Ovary (tissue), 9 donors: ENCODE measurements around the gene ARHGEF1. TPM values are rescaled to one million over a fixed set of nuclear protein-coding genes. Genes with fewer than 3 reads are reported as not detected.
A peak's percentile ranks its signal among the peaks of the same experiment; 100 is the strongest.

ENCODE experiments used
- DNase-seq, 5 donors: peaks; one replicate each; pipeline ENCODE4 v3.0.0-alpha.2; 2019 to 2020
- H3K27ac ChIP-seq, 2 donors: fragments of 200-600 bp; one replicate each; pipeline versions ENCODE4 v1.5.1 to v1.8.0; 2019 to 2022
- H3K27me3 ChIP-seq: fragments of 200-600 bp; one replicate; pipeline ENCODE4 v1.8.0; 2022
- H3K36me3 ChIP-seq: fragments of 200-600 bp; sonication (generic); one replicate; pipeline ENCODE4 v1.5.1; 2019
- H3K4me1 ChIP-seq: one replicate; pipeline ENCODE4 v1.8.1; 2013; ENCODE audit warnings: mild to moderate bottlenecking, moderate library complexity; ENCODE audit not compliant: insufficient read depth
- H3K4me3 ChIP-seq: fragments of 200-600 bp; sonication (generic); one replicate; pipeline ENCODE4 v1.5.1; 2017
- H3K9me3 ChIP-seq, 2 donors: fragments of 200-600 bp in 1 of 2; sonication (generic) in 1 of 2; one replicate each; pipeline versions ENCODE4 v1.5.1 to v1.8.1; 2013 to 2019; ENCODE audit warnings: mild to moderate bottlenecking in 1 of 2, moderate library complexity in 1 of 2
- CTCF ChIP-seq, 3 donors: fragments of 450-650 bp in 2 of 3; fragments of 200-600 bp in 1 of 3; IDR thresholded peaks; one replicate each; pipeline versions ENCODE4 v1.5.1 to v1.8.0; 2016 to 2022; ENCODE audit warnings: antibody characterized with exemption in 3 of 3, mild to moderate bottlenecking in 1 of 3
- EP300 ChIP-seq: sonication (generic); formaldehyde crosslinking; IDR thresholded peaks from one replicate; pipeline ENCODE4 v1.6.1; 2017; ENCODE audit warnings: antibody characterized with exemption
- POLR2A ChIP-seq: fragments of 450-650 bp; IDR thresholded peaks from one replicate; pipeline ENCODE4 v1.6.1; 2017; ENCODE audit warnings: antibody characterized with exemption, mild to moderate bottlenecking, moderate library complexity
- WGBS, 3 donors: extraction: QIAGEN DNeasy Blood & Tissue Kit in 1 of 3; methylation state at CpG; one replicate each; pipeline versions ENCODE4 v1.1.5 to v1.1.7; 2013 to 2017; 5-methylcytosine and 5-hydroxymethylcytosine counted together
- intact Hi-C, 4 donors: fragments of 100-400 bp; cut with DNase I; formaldehyde crosslinking; loops; one replicate each; pipeline versions ENCODE4 v1.11.0 to v1.15.1; 2022 to 2023
- polyA plus RNA-seq, 2 donors: library from polyadenylated mRNA; stranded (reverse); fragments of 200-250 nt in 1 of 2; fragments of 350-450 nt in 1 of 2; fragmentation: Illumina TruSeq in 1 of 2; extraction: RNeasy Lipid Tissue Mini Kit (QIAGEN cat#74804) in 1 of 2; gene quantifications; one replicate each; pipeline ENCODE4 v1.2.3, GENCODE V29; 2013 to 2014
- total RNA-seq, 7 donors: library from RNA; depleted of rRNA in 2 of 7; stranded (reverse); fragments of >200 nt in 2 of 7; fragmentation: NEBNext Ultra II Directional in 3 of 7; extraction: Animal tissue kit (Norgen Biotek cat#: 25700) in 3 of 7; gene quantifications; one replicate each; pipeline versions ENCODE4 v1.1.0 to v1.2.4, GENCODE V29; 2016 to 2023
- donor health status: DM: no; HTN: no; CAD: no; lungs with moderate emphysema.
- donor health status: DM: no; HTN: no; CAD: no.
- donor health status: Bipolar disorder and iron deficiency.
- donor health status: DM: yes; HTN: yes; CAD: no.
- donor health status: DM: no; HTN: no; CAD: no.
- donor health status: DM: yes; HTN: yes; CAD: no.

Gene ARHGEF1
- total and polyA plus RNA-seq, 9 donors: 7.9 to 97.5 (median 56.6) TPM

GRCh38 chr19:41932259-41932719, 49.3 kb downstream of the ARHGEF1 start:
- no peaks in the 10 kb centered on the region for H3K9me3 ChIP-seq
- H3K4me1 ChIP-seq: peaks cover 5% of the 10 kb centered on the region
- TF ChIP-seq EP300 (no peak), CTCF (IDR thresholded peaks at IDR 0.05) (no peak), POLR2A (no peak)
- no peak overlapping the region for H3K4me3 ChIP-seq
- intact Hi-C loops: no loop called here
- 14 to 25% (median 19%) methylated on average over 11 of the region's 11 CpGs for WGBS, 3 donors
- no peaks in the 10 kb centered on the region for H3K36me3 ChIP-seq
- no peak overlapping the region for H3K27ac ChIP-seq
- H3K27me3 ChIP-seq: no peaks in the 10 kb centered on the region
- no peak for DNase-seq

- H3K27me3 ChIP-seq: no peaks in the 10 kb centered on the region
- TF ChIP-seq POLR2A (no peak), EP300 (no peak), CTCF (IDR thresholded peaks at IDR 0.05) (no peak)
- intact Hi-C loops: no loop called here
- no peaks in the 10 kb centered on the region for H3K9me3 ChIP-seq
- no peaks in the 10 kb centered on the region for H3K36me3 ChIP-seq
- H3K4me3 ChIP-seq: no peak overlapping the region
- no peak for DNase-seq
- 10 to 12% (median 10%) methylated on average over 29 of the region's 29 CpGs for WGBS, 3 donors
- peaks cover 5% of the 10 kb centered on the region for H3K4me1 ChIP-seq
- no peak overlapping the region for H3K27ac ChIP-seq
These were observed 49.8 kb downstream of the ARHGEF1 start for GRCh38 chr19:41932720-41933332.

- TF ChIP-seq EP300 (no peak), CTCF (IDR thresholded peaks at IDR 0.05) (no peak), POLR2A (no peak)
- Histone ChIP-seq H3K4me1 (peaks cover under 1% of the 10 kb centered on the region), H3K9me3 (no peaks in the 10 kb centered on the region), H3K27ac (no peak overlapping the region), H3K4me3 (no peak overlapping the region), H3K27me3 (no peaks in the 10 kb centered on the region), H3K36me3 (no peaks in the 10 kb centered on the region)
- intact Hi-C loops: no loop called here
- no peak for DNase-seq
- WGBS, 3 donors: 69 to 77% (median 70%) methylated on average over 7 of the region's 7 CpGs
These were observed 50.9 kb downstream of the ARHGEF1 start for GRCh38 chr19:41933693-41934426.

GRCh38 chr19:41934849-41935374, 51.9 kb downstream of the ARHGEF1 start:
- Histone ChIP-seq H3K27ac (no peak overlapping the region), H3K27me3 (no peaks in the 10 kb centered on the region), H3K4me3 (no peak overlapping the region), H3K9me3 (no peaks in the 10 kb centered on the region), H3K4me1 (no peaks in the 10 kb centered on the region), H3K36me3 (no peaks in the 10 kb centered on the region)
- WGBS, 3 donors: 10 to 19% (median 18%) methylated on average over 7 of the region's 7 CpGs
- intact Hi-C loops: no loop called here
- no peak for TF ChIP-seq POLR2A
- TF ChIP-seq CTCF (IDR thresholded peaks at IDR 0.05): peak in 2 of 3 donors; percentile 36 to 49
- no peak for TF ChIP-seq EP300
- peak; percentile 44 to 61 (median 58) for DNase-seq
